Measurements from ENCODE around the gene ST7L.

DNA sequence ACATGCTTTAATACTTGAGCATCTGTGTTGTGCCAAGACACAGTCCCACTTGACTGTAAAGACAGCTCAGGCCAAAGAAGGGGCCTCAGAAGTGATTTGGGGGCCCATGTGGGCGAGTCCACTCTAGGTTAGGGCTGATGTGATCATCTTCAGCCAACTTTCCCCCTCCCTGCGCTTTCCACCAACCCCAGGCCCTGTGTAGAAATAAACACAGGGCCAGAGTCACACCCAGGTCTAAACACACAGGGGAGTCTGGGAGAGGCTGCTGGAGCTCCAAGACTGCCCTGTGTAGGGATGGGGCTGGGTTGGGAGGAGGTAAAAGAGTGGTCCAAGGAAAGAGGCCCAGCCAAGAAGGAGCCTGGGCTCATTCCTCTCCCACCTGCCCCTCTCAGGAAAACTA lies 112.6 kb downstream of the ST7L start:
- TF ChIP-seq, protein P1, sequence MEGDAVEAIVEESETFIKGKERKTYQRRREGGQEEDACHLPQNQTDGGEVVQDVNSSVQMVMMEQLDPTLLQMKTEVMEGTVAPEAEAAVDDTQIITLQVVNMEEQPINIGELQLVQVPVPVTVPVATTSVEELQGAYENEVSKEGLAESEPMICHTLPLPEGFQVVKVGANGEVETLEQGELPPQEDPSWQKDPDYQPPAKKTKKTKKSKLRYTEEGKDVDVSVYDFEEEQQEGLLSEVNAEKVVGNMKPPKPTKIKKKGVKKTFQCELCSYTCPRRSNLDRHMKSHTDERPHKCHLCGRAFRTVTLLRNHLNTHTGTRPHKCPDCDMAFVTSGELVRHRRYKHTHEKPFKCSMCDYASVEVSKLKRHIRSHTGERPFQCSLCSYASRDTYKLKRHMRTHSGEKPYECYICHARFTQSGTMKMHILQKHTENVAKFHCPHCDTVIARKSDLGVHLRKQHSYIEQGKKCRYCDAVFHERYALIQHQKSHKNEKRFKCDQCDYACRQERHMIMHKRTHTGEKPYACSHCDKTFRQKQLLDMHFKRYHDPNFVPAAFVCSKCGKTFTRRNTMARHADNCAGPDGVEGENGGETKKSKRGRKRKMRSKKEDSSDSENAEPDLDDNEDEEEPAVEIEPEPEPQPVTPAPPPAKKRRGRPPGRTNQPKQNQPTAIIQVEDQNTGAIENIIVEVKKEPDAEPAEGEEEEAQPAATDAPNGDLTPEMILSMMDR (optimal IDR thresholded peaks at IDR 0.05 in 1 of 3, IDR thresholded peaks at IDR 0.05 in 1 of 3, conservative IDR thresholded peaks at IDR 0.05 in 1 of 3; ENCODE audit: extremely low read depth in 1 of 3, insufficient read depth in 2 of 3, low read length in 3 of 3): no peak
- TF ChIP-seq EZH2 (IDR thresholded peaks at IDR 0.05; ENCODE audit: low read length): no peak

Measured in keratinocyte (primary cell).